MCF 10A (cell line): Measurements from ENCODE around the gene NUDC. TPM values are rescaled to one million over a fixed set of nuclear protein-coding genes. Genes with fewer than 3 reads are reported as not detected.
"Not testable (repeated sequence)": the region's sequence is repeated elsewhere in the genome, so short reads cannot be mapped to it uniquely, and the experiment has no call there.

Experiments
- BruUV-seq: library from RNA; stranded (reverse); fragments of 400-500 nt; replicated peaks from 2 replicates; lab custom pipeline; 2021; lab: Mats Ljungman, UMichigan
- CTCF ChIA-PET: fragments of 300-600 bp; sonication (Branson Sonifier 250); formaldehyde crosslinking; extraction: SDS; loops from one replicate; lab custom pipeline; 2021; ENCODE audit warnings: antibody characterized with exemption, inconsistent platforms; lab: Yijun Ruan, JAX
- POLR2A ChIA-PET: fragments of 300-600, 350-650 bp; sonication (Branson Sonifier 250); formaldehyde crosslinking; extraction: SDS; loops from one replicate; lab custom pipeline; 2020; ENCODE audit warnings: antibody characterized with exemption, inconsistent platforms; lab: Yijun Ruan, JAX
- DNase-seq: peaks from one replicate; pipeline ENCODE4 v3.0.0-alpha.2; 2018; ENCODE audit not compliant: unreplicated experiment
- H3K27ac Mint-ChIP-seq: one replicate; pipeline ENCODE4 v1.8.0; 2022; ENCODE audit warnings: mild to moderate bottlenecking, low read depth, mixed read lengths; ENCODE audit not compliant: unreplicated experiment
- H3K27me3 Mint-ChIP-seq: one replicate; pipeline ENCODE4 v1.8.0; 2022; ENCODE audit warnings: mixed read lengths; ENCODE audit not compliant: insufficient read depth, unreplicated experiment
- H3K36me3 Mint-ChIP-seq: one replicate; pipeline ENCODE4 v1.8.0; 2022; ENCODE audit warnings: mild to moderate bottlenecking, moderate library complexity, mixed read lengths; ENCODE audit not compliant: insufficient read depth, unreplicated experiment
- H3K4me1 Mint-ChIP-seq: one replicate; pipeline ENCODE4 v1.8.0; 2022; ENCODE audit warnings: mixed read lengths; ENCODE audit not compliant: insufficient read depth, unreplicated experiment
- H3K4me3 Mint-ChIP-seq: one replicate; pipeline ENCODE4 v1.8.0; 2022; ENCODE audit warnings: mild to moderate bottlenecking, moderate library complexity, mixed read lengths; ENCODE audit not compliant: unreplicated experiment
- H3K9me3 Mint-ChIP-seq: one replicate; pipeline ENCODE4 v1.8.0; 2022; ENCODE audit warnings: mixed read lengths; ENCODE audit not compliant: unreplicated experiment
- CTCF ChIP-seq: fragments of 200-600 bp; IDR thresholded peaks from one replicate; pipeline ENCODE4 v1.8.0; 2022; ENCODE audit warnings: antibody characterized with exemption, mild to moderate bottlenecking; ENCODE audit not compliant: unreplicated experiment
- intact Hi-C: fragments of 100-400 bp; cut with micrococcal nuclease; formaldehyde crosslinking; loops from 2 replicates; pipeline ENCODE4 v1.14.1; 2022
- total RNA-seq: library from RNA; stranded (reverse); gene quantifications from 2 replicates; pipeline ENCODE4 v1.2.3, GENCODE V29; 2022

Gene NUDC
- total RNA-seq, 1 experiment from 2014 or later = 106 TPM

GRCh38 chr1:26945728-26946127 lies 24.2 kb downstream of the NUDC start:
- intact Hi-C loops = no loop called here
- CTCF ChIA-PET = no interaction called here
- Mint-ChIP-seq H3K36me3 (peaks cover 82% of the 10 kb centered on the region), H3K27me3 (no peaks in the 10 kb centered on the region), H3K27ac (no peak overlapping the region), H3K9me3 (no peaks in the 10 kb centered on the region), H3K4me1 (peaks cover 5% of the 10 kb centered on the region), H3K4me3 (no peak overlapping the region)
- POLR2A ChIA-PET = interaction anchor here (0.5 to 2.7 kb wide), 2 partner anchors 47 to 245 kb away, joined by 3 to 8 read pairs; no protein-coding TSS in a partner anchor
- BruUV-seq = no TSS peak
- DNase-seq = no peak
- no peak for TF ChIP-seq CTCF

- no peak overlapping the region for H3K27ac Mint-ChIP-seq
- POLR2A ChIA-PET = interaction anchor here (0.5 to 2.7 kb wide), 2 partner anchors 47 to 246 kb away, joined by 3 to 8 read pairs; no protein-coding TSS in a partner anchor
- CTCF ChIA-PET = no interaction called here
- intact Hi-C loops = no loop called here
- no peak overlapping the region for H3K4me3 Mint-ChIP-seq
- DNase-seq = no peak
- TF ChIP-seq CTCF = no peak
- no peaks in the 10 kb centered on the region for H3K9me3 Mint-ChIP-seq
- H3K36me3 Mint-ChIP-seq = peaks cover 84% of the 10 kb centered on the region
- peaks cover 5% of the 10 kb centered on the region for H3K4me1 Mint-ChIP-seq
- no TSS peak for BruUV-seq
- H3K27me3 Mint-ChIP-seq = no peaks in the 10 kb centered on the region
These were observed 24.7 kb downstream of the NUDC start for GRCh38 chr1:26946270-26946669.

- H3K4me1 Mint-ChIP-seq, BruUV-seq, H3K27me3 Mint-ChIP-seq, intact Hi-C loops, H3K27ac Mint-ChIP-seq, H3K9me3 Mint-ChIP-seq, CTCF ChIA-PET, DNase-seq, H3K4me3 Mint-ChIP-seq: not testable (repeated sequence)
- POLR2A ChIA-PET = interaction anchor here (0.8 to 1.9 kb wide), 3 partner anchors 12 to 27 kb away, joined by 3 to 18 read pairs (median 4); partner anchors contain the start of genes KDF1 and NUDC
- peaks cover 79% of the 10 kb centered on the region for H3K36me3 Mint-ChIP-seq
These were observed 27.1 kb downstream of the NUDC start for GRCh38 chr1:26948725-26949057.

- intact Hi-C loops = no loop called here
- ChIA-PET POLR2A (interaction anchor here (0.7 to 1.6 kb wide), 5 partner anchors 10 to 784 kb away, joined by 3 to 7 read pairs (median 3); partner anchors contain the start of gene KDF1), CTCF (interaction anchor here (0.5 kb wide), 1 partner anchor 29 kb away, joined by 4 read pairs; no protein-coding TSS in a partner anchor)
- H3K27me3 Mint-ChIP-seq = no peaks in the 10 kb centered on the region
- H3K36me3 Mint-ChIP-seq = peaks cover 79% of the 10 kb centered on the region
- no peaks in the 10 kb centered on the region for H3K9me3 Mint-ChIP-seq
- no TSS peak for BruUV-seq
- H3K4me3 Mint-ChIP-seq = no peak overlapping the region
- peaks cover 5% of the 10 kb centered on the region for H3K4me1 Mint-ChIP-seq
- no peak for TF ChIP-seq CTCF
- no peak for DNase-seq
- peak overlapping the region; percentile 54 for H3K27ac Mint-ChIP-seq
These were observed 27.9 kb downstream of the NUDC start for GRCh38 chr1:26949266-26949925.
